Tibial artery (tissue), 4 donors: ENCODE measurements around the gene SGF29.

Experiments
- DNase-seq, 2 donors: peaks; one replicate each; pipeline ENCODE4 v3.0.0-alpha.2; 2019
- H3K27ac ChIP-seq, 2 donors: fragments of 200-600 bp; sonication (generic) in 1 of 2; 1 replicate in 1 of 2; 2 replicates in 1 of 2; pipeline ENCODE4 v1.5.1; 2018 to 2019; ENCODE audit warnings: mild to moderate bottlenecking in 1 of 2
- H3K27me3 ChIP-seq, 2 donors: fragments of 200-600 bp; sonication (generic) in 1 of 2; one replicate each; pipeline versions ENCODE4 v1.5.1 to v1.6.0; 2016 to 2019
- H3K36me3 ChIP-seq, 3 donors: fragments of 200-600 bp; sonication (generic) in 2 of 3; one replicate each; pipeline ENCODE4 v1.5.1; 2016 to 2019; ENCODE audit warnings: mild to moderate bottlenecking in 2 of 3
- H3K4me1 ChIP-seq, 4 donors: fragments of 200-600 bp; sonication (generic) in 2 of 4; 1 replicate in 3 of 4; 2 replicates in 1 of 4; pipeline ENCODE4 v1.5.1; 2016 to 2019
- H3K4me3 ChIP-seq, 2 donors: fragments of 200-600 bp; sonication (generic) in 1 of 2; 1 replicate in 1 of 2; 2 replicates in 1 of 2; pipeline ENCODE4 v1.5.1; 2018 to 2019; ENCODE audit warnings: mild to moderate bottlenecking in 2 of 2
- H3K9me3 ChIP-seq, 3 donors: fragments of 200-600 bp; sonication (generic) in 1 of 3; one replicate each; pipeline ENCODE4 v1.5.1; 2016 to 2019
- intact Hi-C: fragments of 100-400 bp; cut with DNase I; formaldehyde crosslinking; loops from one replicate; pipeline ENCODE4 v1.15.0; 2023; ENCODE audit warnings: low total_unique reads
- TF ChIP-seq, protein P1 (sequence below), 2 experiments: fragments of 200-600 bp in 1 of 2; fragments of 450-650 bp in 1 of 2; IDR thresholded peaks; one replicate each; pipeline ENCODE4 v1.5.1; 2017 to 2019; ENCODE audit warnings: antibody characterized with exemption in 2 of 2, mild to moderate bottlenecking in 1 of 2, moderate library complexity in 1 of 2

SGF29 gene

DNA sequence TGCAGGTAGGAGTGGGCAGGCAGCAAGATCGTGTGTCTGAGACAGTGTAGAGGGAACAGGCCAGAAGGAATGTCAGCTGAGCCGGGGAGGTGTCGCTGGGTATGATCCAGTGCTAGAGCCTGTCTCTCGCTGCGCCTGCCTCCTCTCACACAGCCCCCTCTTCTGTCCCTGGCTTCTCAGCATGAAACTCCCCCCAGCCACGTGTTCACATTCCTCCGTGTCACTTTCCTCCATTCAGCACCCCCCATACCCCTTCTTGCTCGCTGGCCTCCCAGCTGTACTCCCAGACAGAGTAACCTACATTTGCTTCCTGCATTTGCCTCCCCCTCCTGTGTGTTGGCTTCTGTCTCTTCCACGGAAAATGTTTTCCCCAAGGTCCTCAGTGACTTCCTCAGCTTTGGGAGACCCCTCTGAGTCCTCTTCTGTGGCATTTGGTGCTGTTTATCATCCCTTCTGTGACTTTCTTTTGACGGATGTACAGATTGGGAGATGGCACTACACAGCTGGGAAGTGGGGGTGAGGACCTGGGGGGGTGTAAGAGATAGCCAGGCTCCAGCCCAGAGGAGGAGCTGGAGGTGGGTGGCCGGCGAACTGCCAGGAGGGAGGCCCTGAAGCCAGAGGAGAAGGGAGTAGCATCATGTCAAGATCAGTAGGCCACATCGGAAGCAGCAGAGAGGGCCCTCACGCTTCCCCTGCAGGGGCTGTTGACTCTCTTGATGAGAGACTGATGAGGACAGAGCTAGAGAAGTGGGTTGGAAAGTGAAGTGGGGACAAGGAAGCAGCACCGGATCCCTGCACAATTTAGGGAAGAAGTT is 19.2 kb downstream of the SGF29 start:
- Histone ChIP-seq H3K27ac (no peak overlapping the region), H3K27me3 (no peaks in the 10 kb centered on the region), H3K36me3 (no peaks in the 10 kb centered on the region), H3K9me3 (no peaks in the 10 kb centered on the region), H3K4me1 (peaks cover 0 to 13% (median 5%) of the 10 kb centered on the region in 4 donors), H3K4me3 (no peak overlapping the region)
- TF ChIP-seq, protein P1, sequence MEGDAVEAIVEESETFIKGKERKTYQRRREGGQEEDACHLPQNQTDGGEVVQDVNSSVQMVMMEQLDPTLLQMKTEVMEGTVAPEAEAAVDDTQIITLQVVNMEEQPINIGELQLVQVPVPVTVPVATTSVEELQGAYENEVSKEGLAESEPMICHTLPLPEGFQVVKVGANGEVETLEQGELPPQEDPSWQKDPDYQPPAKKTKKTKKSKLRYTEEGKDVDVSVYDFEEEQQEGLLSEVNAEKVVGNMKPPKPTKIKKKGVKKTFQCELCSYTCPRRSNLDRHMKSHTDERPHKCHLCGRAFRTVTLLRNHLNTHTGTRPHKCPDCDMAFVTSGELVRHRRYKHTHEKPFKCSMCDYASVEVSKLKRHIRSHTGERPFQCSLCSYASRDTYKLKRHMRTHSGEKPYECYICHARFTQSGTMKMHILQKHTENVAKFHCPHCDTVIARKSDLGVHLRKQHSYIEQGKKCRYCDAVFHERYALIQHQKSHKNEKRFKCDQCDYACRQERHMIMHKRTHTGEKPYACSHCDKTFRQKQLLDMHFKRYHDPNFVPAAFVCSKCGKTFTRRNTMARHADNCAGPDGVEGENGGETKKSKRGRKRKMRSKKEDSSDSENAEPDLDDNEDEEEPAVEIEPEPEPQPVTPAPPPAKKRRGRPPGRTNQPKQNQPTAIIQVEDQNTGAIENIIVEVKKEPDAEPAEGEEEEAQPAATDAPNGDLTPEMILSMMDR (IDR thresholded peaks at IDR 0.05): no peak
- intact Hi-C loops: loop anchor here (5.0 kb wide), 1 partner anchor 34 kb away; no protein-coding TSS in a partner anchor
- no peak for DNase-seq

DNA sequence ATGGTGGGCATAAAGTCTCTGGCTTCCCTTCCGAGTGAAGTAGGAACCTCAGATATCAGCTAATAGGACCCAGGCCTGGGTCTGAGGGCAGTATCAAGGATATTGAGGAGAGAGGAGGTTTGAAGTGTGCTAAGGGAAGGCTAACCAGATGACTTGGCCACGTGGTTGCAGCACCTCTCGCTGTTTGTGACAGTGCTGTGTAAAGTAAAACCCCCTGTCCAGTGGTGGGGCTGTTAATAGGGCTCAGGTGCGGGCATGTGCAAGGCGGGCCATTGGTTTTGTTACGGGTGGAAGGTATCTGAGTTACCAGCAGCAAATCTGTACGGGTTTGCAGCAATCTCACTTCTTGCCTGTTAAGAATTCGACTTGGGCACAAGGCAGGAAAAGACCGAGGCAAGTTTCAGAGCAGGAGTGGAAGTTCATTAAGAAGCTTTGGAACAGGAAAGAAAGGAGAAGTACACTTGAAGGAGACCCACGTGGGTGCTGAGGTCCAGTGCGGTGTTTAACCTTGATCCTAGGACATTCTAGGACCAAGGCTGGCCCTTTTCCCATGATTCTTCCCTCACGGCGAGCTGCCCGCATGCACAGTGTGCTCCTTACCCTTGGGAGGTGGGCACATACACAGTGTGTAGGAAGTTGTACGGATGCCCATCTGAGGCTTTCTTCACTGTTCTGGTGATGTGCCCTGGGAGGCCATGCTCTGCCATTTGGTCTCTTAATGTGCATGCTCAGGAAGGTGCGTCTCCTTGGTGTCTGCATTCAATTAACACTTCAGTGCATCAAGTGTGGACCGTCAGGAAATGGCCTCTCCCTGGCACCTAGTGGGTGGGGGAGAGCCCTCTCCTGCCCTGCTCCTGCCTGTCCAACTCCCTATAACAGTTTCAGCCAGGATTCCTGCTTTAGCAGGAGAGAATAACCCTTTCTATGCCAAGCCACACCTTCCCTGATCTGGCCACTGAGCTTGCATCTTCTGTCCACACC is 20.3 kb downstream of the SGF29 start:
- Histone ChIP-seq H3K27ac (no peak overlapping the region), H3K9me3 (no peaks in the 10 kb centered on the region), H3K36me3 (no peaks in the 10 kb centered on the region), H3K27me3 (no peaks in the 10 kb centered on the region), H3K4me1 (peaks cover 0 to 13% (median 5%) of the 10 kb centered on the region in 4 donors), H3K4me3 (no peak overlapping the region)
- no peak for DNase-seq
- intact Hi-C loops: loop anchor here (5.0 kb wide), 1 partner anchor 33 kb away; no protein-coding TSS in a partner anchor
- TF ChIP-seq, protein P1 (IDR thresholded peaks at IDR 0.05): no peak

DNA sequence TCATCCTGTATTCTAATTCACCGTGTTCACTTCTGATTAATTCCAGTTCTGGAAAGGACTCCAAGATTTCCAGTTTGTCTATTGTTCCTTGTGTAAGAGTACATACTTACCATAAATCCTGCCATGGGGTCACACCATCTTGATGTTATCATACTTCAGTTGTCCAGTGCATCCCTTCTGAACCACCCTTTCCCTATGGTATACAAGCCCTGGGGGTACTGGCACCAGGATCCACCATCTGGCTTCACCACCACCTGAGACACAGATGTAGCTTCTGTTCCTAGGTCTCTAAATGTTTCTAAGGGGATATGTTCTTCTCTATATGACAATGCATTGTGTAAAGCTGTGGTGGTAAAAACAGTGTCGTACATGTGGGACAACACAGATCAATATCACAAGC is 21.2 kb downstream of the SGF29 start:
- Histone ChIP-seq H3K36me3 (peaks cover 0 to 4% (median 0%) of the 10 kb centered on the region in 3 donors), H3K4me3 (no peak overlapping the region), H3K27me3 (no peaks in the 10 kb centered on the region), H3K9me3 (no peaks in the 10 kb centered on the region), H3K4me1 (peaks cover 0 to 13% (median 5%) of the 10 kb centered on the region in 4 donors), H3K27ac (no peak overlapping the region)
- intact Hi-C loops: loop anchor here (5.0 kb wide), 1 partner anchor 32 kb away; no protein-coding TSS in a partner anchor
- no peak for DNase-seq
- TF ChIP-seq, protein P1 (IDR thresholded peaks at IDR 0.05): no peak

DNA sequence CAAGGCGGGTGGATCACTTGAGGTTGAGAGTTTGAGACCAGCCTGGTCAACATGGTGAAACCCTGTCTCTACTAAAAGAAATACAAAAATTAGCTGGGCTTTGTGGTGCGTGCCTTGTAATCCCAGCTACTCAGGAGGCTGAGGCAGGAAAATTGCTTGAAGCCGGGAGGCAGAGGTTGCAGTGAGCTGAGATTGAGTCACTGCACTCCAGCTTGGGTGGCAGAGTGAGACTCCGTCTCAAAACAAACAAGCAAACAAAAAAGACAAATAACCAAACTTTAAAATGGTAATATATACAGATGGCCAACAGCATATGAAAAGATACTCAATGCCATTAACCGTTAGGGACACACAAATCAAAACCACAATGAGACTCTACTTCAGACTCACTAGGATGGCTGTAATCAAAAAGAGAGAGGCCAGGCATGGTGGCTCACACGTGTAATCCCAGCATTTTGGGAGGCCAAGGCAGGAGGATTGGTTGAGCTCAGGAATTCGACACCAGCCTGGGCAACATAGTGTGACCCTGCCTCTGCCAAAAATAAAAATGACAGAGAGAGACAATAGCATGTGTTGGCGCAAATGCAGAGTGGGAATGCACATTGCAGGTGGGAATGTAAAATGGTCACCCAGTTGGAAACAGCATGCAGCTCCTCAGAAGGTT is 21.9 kb downstream of the SGF29 start:
- Histone ChIP-seq H3K4me1 (peaks cover 0 to 13% (median 5%) of the 10 kb centered on the region in 4 donors), H3K4me3 (no peak overlapping the region), H3K36me3 (peaks cover 0 to 9% (median 0%) of the 10 kb centered on the region in 3 donors), H3K27ac (no peak overlapping the region), H3K9me3 (no peaks in the 10 kb centered on the region), H3K27me3 (no peaks in the 10 kb centered on the region)
- intact Hi-C loops: no loop called here
- TF ChIP-seq, protein P1 (IDR thresholded peaks at IDR 0.05): no peak
- no peak for DNase-seq

DNA sequence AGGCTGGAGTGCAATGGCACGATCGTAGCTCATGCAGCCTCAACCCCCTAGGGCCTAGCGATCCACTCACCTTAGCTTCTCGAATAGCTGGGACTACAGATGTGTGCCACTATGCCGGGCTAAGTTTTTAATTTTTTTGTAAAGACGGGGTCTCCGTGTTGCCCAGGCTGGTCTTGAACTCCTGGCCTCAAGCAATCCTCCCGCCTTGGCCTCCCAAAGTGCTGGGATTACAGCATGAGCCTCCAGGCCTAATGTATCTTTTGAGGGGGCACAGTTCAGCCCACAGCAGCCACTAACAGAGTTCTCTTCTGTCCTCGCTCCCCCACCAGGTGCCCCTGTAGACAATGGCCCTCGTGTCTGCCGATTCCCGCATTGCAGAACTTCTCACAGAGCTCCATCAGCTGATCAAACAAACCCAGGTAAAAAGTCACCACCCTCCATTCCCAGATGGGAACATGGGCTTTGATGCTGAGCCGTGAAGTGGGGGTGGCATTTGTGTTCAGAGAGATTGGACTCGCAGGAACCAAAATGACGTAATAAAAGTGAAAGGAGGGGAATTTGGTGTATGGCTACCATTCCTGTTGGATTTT is 27.1 kb downstream of the SGF29 start:
- H3K27ac ChIP-seq: no peak overlapping the region
- intact Hi-C loops: no loop called here
- peaks cover 24 to 59% (median 47%) of the 10 kb centered on the region in 3 donors for H3K36me3 ChIP-seq
- H3K27me3 ChIP-seq: no peaks in the 10 kb centered on the region
- H3K9me3 ChIP-seq: no peaks in the 10 kb centered on the region
- no peaks in the 10 kb centered on the region for H3K4me1 ChIP-seq
- no peak overlapping the region for H3K4me3 ChIP-seq
- no peak for DNase-seq
- TF ChIP-seq, protein P1 (IDR thresholded peaks at IDR 0.05): no peak
